Measurements from ENCODE around the gene USP28. TPM values are rescaled to one million over a fixed set of nuclear protein-coding genes. Genes with fewer than 3 reads are reported as not detected.

The USP28 gene
- total and polyA plus RNA-seq, 2 of the 8 experiments (the other 6 are each of a cell fraction or from before 2014, with no cell fraction given), result 82.6 to 119 TPM

- Histone ChIP-seq H2BK20ac (ENCODE audit: low read length) (no peak overlapping the region), H3K14ac (ENCODE audit: insufficient read length) (no peak overlapping the region), H3K23me2 (ENCODE audit: low read depth, low read length) (no peaks in the 10 kb centered on the region; the same call in 1 of the 2 replicates), H3K4me2 (ENCODE audit: insufficient read depth in 1 of 2, low read depth in 2 of 2, low read length in 2 of 2) (no peak overlapping the region), H4K5ac (ENCODE audit: insufficient read length, low read depth, low read length) (no peak overlapping the region), H3K27me3 (replicated peaks in 1 of 4; ENCODE audit: control insufficient read depth in 3 of 4, extremely low read depth in 1 of 4, insufficient read depth in 3 of 4, low read length in 3 of 4) (no peaks in the 10 kb centered on the region), H3K79me2 (ENCODE audit: control insufficient read depth in 1 of 2, insufficient read depth in 2 of 2, low read length in 2 of 2) (0 out of 4 replicates have a peak, but pooled peaks cover 0 to 1% of the 10 kb centered on the region in 2 experiments), H3K18ac (ENCODE audit: extremely low read depth, low read length) (no peak overlapping the region), H4K8ac (ENCODE audit: extremely low read depth, insufficient read depth, low read length) (no peak overlapping the region), H4K20me1 (replicated peaks in 1 of 2; ENCODE audit: control insufficient read depth in 1 of 2, insufficient read depth in 2 of 2, low read length in 2 of 2) (no peaks in the 10 kb centered on the region), H2BK5ac (ENCODE audit: low read depth, low read length) (no peak overlapping the region), H2BK15ac (ENCODE audit: low read length) (no peak overlapping the region), H3K23ac (ENCODE audit: insufficient read length) (no peak overlapping the region), H3K56ac (replicated peaks; ENCODE audit: insufficient read length, low read depth, low read length) (no peak overlapping the region), H3K4me1 (replicated peaks in 1 of 4; ENCODE audit: control insufficient read depth in 3 of 4, insufficient read depth in 4 of 4, low read length in 3 of 4) (no peaks in the 10 kb centered on the region), H3K9ac (replicated peaks in 1 of 4; ENCODE audit: extremely low read depth in 1 of 4, low read depth in 3 of 4, low read length in 3 of 4) (no peak overlapping the region), H4K91ac (replicated peaks; ENCODE audit: insufficient read length, low read length) (no peak overlapping the region), H2AFZ (ENCODE audit: low read length) (no peak overlapping the region), H3K79me1 (ENCODE audit: low read depth, low read length) (no peaks in the 10 kb centered on the region), H3K36me3 (ENCODE audit: control insufficient read depth in 2 of 4, insufficient read depth in 4 of 4, low read length in 3 of 4) (no peaks in the 10 kb centered on the region), H3K4me3 (ENCODE audit: extremely low read depth in 1 of 4, insufficient read depth in 2 of 4, low read depth in 3 of 4, low read length in 4 of 4) (no peak overlapping the region), H2BK120ac (replicated peaks; ENCODE audit: low read depth, low read length) (no peak overlapping the region), H3K27ac (ENCODE audit: low read depth, low read length) (no peak overlapping the region), H2BK12ac (ENCODE audit: low read depth, low read length) (no peak overlapping the region), H2AK5ac (ENCODE audit: low read depth, low read length) (no peak overlapping the region), H3K4ac (replicated peaks; ENCODE audit: insufficient read length, low read depth, low read length) (no peak overlapping the region), H3K9me3 (ENCODE audit: insufficient read depth in 2 of 2, low read depth in 1 of 2, low read length in 1 of 2) (no peaks in the 10 kb centered on the region)
- 80 to 90% methylated on average over 1 to 11 of the region's 11 CpGs for WGBS, 2 experiments (ENCODE audit: extremely low coverage in 1 of 2, insufficient coverage in 1 of 2, insufficient read length in 1 of 2, insufficient replicate concordance in 2 of 2, low coverage in 1 of 2, low lambda C conversion rate in 2 of 2, missing lambda C conversion rate in 1 of 2)
- ChIA-PET CTCF (ENCODE audit: partially characterized antibody) (no interaction called here), POLR2A (ENCODE audit: partially characterized antibody) (no interaction called here)
- FAIRE-seq, result no peak
- no peak for DNase-seq (ENCODE audit: low read depth in 1 of 2, low spot score in 2 of 2)
- TF ChIP-seq RAD21 (IDR thresholded peaks at IDR 0.05 in 1 of 2, conservative IDR thresholded peaks at IDR 0.05 in 1 of 2; ENCODE audit: low read depth in 2 of 2, low read length in 2 of 2), result no peak
- TF ChIP-seq SIN3A (conservative IDR thresholded peaks at IDR 0.05 in 1 of 2, IDR thresholded peaks at IDR 0.05 in 1 of 2; ENCODE audit: low read depth in 1 of 2, low read length in 2 of 2), result no peak
- TF ChIP-seq YY1 (IDR thresholded peaks at IDR 0.05; ENCODE audit: low read depth, low read length), result no peak
- TF ChIP-seq SAP30 (IDR thresholded peaks at IDR 0.05; ENCODE audit: insufficient read depth, insufficient replicate concordance, low read length), result no peak
- TF ChIP-seq EGR1 (IDR thresholded peaks at IDR 0.05; ENCODE audit: borderline replicate concordance, low read depth, low read length), result no peak
- no peak for TF ChIP-seq SP4 (IDR thresholded peaks at IDR 0.05; ENCODE audit: low read length)
- TF ChIP-seq RBBP5 (IDR thresholded peaks at IDR 0.05; ENCODE audit: borderline replicate concordance, low read depth, low read length), result no peak
- TF ChIP-seq TAF1 (IDR thresholded peaks at IDR 0.05; ENCODE audit: low read depth, low read length), result no peak
- TF ChIP-seq CHD2 (IDR thresholded peaks at IDR 0.05; ENCODE audit: low read length), result no peak
- TF ChIP-seq SIX5 (IDR thresholded peaks at IDR 0.05; ENCODE audit: low read depth, low read length), result no peak
- TF ChIP-seq EP300 (IDR thresholded peaks at IDR 0.05; ENCODE audit: borderline replicate concordance in 1 of 2, low read depth in 2 of 2, low read length in 2 of 2), result no peak
- no peak for TF ChIP-seq CBX5 (IDR thresholded peaks at IDR 0.05; ENCODE audit: low read depth, low read length)
Observed at GRCh38 chr11:113778111-113778910, 97.1 kb downstream of the USP28 start.

Data from H1 (cell line).